ENCODE results near the gene APBA2.

APBA2 gene

DNA sequence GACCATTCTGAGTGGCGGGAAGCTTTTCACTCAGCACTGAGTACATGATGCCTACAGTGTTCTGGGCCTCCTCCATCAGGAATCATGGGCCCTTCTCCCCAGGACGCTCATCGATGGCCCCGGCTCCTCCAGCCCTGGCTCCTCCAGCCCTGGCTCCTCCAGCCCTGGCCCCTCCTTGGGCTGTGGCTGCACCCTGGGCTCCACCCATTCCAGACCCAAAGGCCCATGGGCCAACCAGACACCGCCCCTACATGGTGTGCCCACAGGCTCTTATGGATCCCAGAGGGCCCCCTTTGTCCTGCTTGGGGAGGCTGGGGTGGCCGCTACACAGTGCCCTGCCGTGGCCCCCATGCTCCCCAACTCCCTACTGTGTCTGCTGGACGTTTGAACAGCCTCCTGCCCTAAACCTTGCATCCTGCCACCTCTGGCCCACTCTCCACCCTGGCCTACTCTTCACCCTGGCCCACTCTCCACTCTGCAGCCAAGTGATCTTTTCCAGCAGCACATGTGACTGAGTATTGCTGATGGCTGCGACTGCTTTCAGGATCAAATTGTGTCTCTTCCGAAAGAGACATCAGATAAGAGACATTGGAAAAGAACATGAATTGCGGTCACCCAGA is 57.9 kb downstream of the APBA2 start:
- H3K27ac ChIP-seq (ENCODE audit: low read depth, low read length), result no peak overlapping the region
- H3K9ac ChIP-seq (ENCODE audit: low read depth in 1 of 2, low read length in 2 of 2), result no peak overlapping the region
- H3K4me1 ChIP-seq (ENCODE audit: control insufficient read depth in 1 of 2, insufficient read depth in 2 of 2, low read length in 2 of 2), result no peaks in the 10 kb centered on the region
- H3K9me3 ChIP-seq (ENCODE audit: control insufficient read depth in 1 of 2, low read length in 2 of 2), result no peaks in the 10 kb centered on the region
- no peaks in the 10 kb centered on the region for H3K27me3 ChIP-seq (ENCODE audit: control insufficient read depth in 1 of 2, insufficient read depth in 2 of 2, low read length in 2 of 2)
- H3K36me3 ChIP-seq (ENCODE audit: control insufficient read depth in 1 of 2, insufficient read depth in 2 of 2, low read length in 2 of 2), result no peaks in the 10 kb centered on the region
- no peak overlapping the region for H3K4me3 ChIP-seq (ENCODE audit: low read depth in 1 of 2, low read length in 2 of 2)

DNA sequence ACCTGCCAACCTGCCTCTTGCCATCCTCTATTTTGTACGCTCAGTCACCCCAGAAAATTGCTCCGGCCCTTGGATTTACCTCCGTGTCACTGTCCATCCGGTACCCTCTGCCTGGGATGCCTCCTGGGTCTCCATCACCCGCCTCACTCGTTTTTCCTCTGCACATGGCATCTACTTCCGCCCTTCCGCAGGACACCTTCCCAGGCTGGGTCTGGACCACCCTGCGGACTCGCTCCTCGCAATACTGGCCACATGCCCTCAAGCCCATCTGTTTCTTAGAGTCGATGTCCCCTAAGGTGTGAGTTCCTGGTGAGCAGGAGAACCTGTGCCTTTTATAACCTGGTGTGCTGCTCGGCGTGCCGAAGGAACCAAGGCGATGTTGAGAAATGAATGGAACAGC is 58.5 kb downstream of the APBA2 start:
- Histone ChIP-seq H3K36me3 (ENCODE audit: control insufficient read depth in 1 of 2, insufficient read depth in 2 of 2, low read length in 2 of 2) (no peaks in the 10 kb centered on the region), H3K9me3 (ENCODE audit: control insufficient read depth in 1 of 2, low read length in 2 of 2) (no peaks in the 10 kb centered on the region), H3K9ac (ENCODE audit: low read depth in 1 of 2, low read length in 2 of 2) (no peak overlapping the region), H3K27me3 (ENCODE audit: control insufficient read depth in 1 of 2, insufficient read depth in 2 of 2, low read length in 2 of 2) (no peaks in the 10 kb centered on the region), H3K4me1 (ENCODE audit: control insufficient read depth in 1 of 2, insufficient read depth in 2 of 2, low read length in 2 of 2) (no peaks in the 10 kb centered on the region), H3K27ac (ENCODE audit: low read depth, low read length) (no peak overlapping the region), H3K4me3 (ENCODE audit: low read depth in 1 of 2, low read length in 2 of 2) (no peak overlapping the region)

DNA sequence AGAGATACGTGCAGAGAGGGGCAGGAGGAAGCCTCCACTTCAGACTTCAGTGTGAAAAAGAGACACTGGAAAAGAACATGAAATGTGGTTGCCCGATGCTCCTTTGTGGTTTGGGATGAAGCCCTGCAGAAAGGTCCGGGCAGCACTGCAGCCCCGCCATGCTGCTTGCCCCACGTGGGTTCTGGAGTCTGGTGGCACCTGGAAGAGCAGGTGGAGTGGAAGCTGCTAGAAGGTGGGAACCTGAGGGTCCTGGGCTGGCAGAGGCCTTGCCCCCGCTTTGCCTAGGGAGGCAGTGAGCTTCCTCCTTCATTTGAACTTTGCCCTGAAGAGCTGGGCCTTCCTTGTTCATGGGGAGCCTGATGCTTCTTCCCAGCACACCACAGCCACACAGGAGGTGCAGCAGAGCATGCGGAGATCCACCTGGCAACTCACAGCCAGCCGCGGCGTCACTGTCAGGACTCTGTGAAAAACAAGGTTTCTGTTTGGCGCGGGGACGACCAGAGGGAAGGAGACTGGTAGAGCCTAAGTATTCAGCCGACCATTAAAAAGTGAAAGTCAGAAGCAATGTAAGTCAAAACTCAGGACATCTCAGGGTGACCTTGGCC is 59.0 kb downstream of the APBA2 start:
- Histone ChIP-seq H3K27me3 (ENCODE audit: control insufficient read depth in 1 of 2, insufficient read depth in 2 of 2, low read length in 2 of 2) (no peaks in the 10 kb centered on the region), H3K9me3 (ENCODE audit: control insufficient read depth in 1 of 2, low read length in 2 of 2) (no peaks in the 10 kb centered on the region), H3K4me1 (ENCODE audit: control insufficient read depth in 1 of 2, insufficient read depth in 2 of 2, low read length in 2 of 2) (no peaks in the 10 kb centered on the region), H3K27ac (ENCODE audit: low read depth, low read length) (no peak overlapping the region), H3K4me3 (ENCODE audit: low read depth in 1 of 2, low read length in 2 of 2) (no peak overlapping the region), H3K9ac (ENCODE audit: low read depth in 1 of 2, low read length in 2 of 2) (no peak overlapping the region), H3K36me3 (ENCODE audit: control insufficient read depth in 1 of 2, insufficient read depth in 2 of 2, low read length in 2 of 2) (no peaks in the 10 kb centered on the region)

DNA sequence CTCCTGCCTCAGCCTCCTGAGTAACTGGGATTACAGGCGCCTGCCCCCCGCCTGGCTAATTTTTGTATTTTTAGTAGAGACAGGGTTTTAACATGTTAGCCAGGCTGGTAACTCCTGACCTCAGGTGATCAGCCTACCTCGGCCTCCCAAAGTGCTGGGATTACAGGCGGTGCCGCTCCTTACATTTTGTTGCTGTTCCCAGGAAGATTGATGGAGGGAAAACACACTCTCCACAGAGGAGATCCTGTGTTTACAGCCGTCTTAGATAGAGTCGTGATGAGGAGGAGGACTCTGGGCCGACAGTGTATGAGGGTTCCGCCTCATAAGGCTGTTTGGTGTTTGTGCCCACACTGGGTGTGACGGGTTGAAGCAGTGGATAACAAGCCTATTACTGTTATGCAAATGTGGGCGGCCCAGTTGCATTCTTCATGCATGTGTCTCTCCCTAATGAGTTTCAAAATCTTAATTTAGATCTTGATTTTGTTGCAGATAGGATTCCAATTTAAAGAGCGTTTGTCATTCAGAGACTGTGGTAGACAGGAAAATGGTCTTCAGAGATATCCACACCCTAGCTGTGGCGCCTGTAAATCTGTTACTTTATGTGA is 60.0 kb downstream of the APBA2 start:
- Histone ChIP-seq H3K27me3 (ENCODE audit: control insufficient read depth in 1 of 2, insufficient read depth in 2 of 2, low read length in 2 of 2) (no peaks in the 10 kb centered on the region), H3K4me1 (ENCODE audit: control insufficient read depth in 1 of 2, insufficient read depth in 2 of 2, low read length in 2 of 2) (no peaks in the 10 kb centered on the region), H3K27ac (ENCODE audit: low read depth, low read length) (no peak overlapping the region), H3K9ac (ENCODE audit: low read depth in 1 of 2, low read length in 2 of 2) (no peak overlapping the region), H3K36me3 (ENCODE audit: control insufficient read depth in 1 of 2, insufficient read depth in 2 of 2, low read length in 2 of 2) (no peaks in the 10 kb centered on the region), H3K9me3 (ENCODE audit: control insufficient read depth in 1 of 2, low read length in 2 of 2) (no peaks in the 10 kb centered on the region), H3K4me3 (ENCODE audit: low read depth in 1 of 2, low read length in 2 of 2) (no peak overlapping the region)

DNA sequence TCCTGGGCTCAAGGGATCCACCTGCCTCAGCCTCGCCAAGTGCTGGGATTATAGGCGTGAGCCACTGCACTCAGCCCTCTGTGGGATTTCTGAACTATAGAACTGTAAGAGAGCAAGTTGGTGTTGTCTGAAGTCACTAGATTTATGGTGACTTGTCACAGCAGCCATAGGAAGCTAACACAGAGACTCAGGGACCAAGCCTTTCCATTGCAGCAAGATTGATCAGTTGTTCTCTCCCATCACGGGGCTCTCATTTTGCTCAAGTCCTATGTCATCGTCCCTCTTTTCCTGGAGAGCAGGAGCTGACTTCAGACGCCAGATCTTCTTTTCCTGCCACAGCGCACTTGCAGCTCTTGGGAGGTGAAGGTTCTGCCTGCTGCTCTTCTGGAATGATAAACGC is 61.0 kb downstream of the APBA2 start:
- Histone ChIP-seq H3K4me1 (ENCODE audit: control insufficient read depth in 1 of 2, insufficient read depth in 2 of 2, low read length in 2 of 2) (no peaks in the 10 kb centered on the region), H3K9me3 (ENCODE audit: control insufficient read depth in 1 of 2, low read length in 2 of 2) (no peaks in the 10 kb centered on the region), H3K27ac (ENCODE audit: low read depth, low read length) (no peak overlapping the region), H3K36me3 (ENCODE audit: control insufficient read depth in 1 of 2, insufficient read depth in 2 of 2, low read length in 2 of 2) (no peaks in the 10 kb centered on the region), H3K4me3 (ENCODE audit: low read depth in 1 of 2, low read length in 2 of 2) (no peak overlapping the region), H3K9ac (ENCODE audit: low read depth in 1 of 2, low read length in 2 of 2) (no peak overlapping the region), H3K27me3 (ENCODE audit: control insufficient read depth in 1 of 2, insufficient read depth in 2 of 2, low read length in 2 of 2) (no peaks in the 10 kb centered on the region)

DNA sequence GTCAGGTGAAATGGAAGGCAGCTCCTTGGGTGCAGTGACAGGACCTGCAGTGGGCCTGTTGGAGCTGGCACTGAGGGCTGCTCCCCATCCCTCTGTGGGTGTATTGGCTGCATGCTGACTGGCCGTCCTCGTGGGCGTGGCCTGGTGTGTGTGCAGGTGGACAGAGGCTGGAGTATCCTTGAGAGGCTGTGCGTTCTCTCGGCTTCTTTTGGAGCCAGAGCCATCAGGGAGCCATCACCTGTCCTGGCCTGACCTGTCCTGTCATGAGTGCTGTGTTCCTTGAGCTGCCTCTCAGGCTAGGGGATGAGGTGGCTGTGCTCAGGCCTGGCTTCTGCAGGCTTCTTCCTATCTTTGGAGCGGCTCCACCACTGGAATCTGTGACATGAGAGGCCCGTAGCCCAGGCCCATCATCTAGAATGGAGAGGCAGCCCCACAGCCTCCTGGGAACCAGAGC is 61.5 kb downstream of the APBA2 start:
- Histone ChIP-seq H3K36me3 (ENCODE audit: control insufficient read depth in 1 of 2, insufficient read depth in 2 of 2, low read length in 2 of 2) (no peaks in the 10 kb centered on the region), H3K9ac (ENCODE audit: low read depth in 1 of 2, low read length in 2 of 2) (no peak overlapping the region), H3K4me3 (ENCODE audit: low read depth in 1 of 2, low read length in 2 of 2) (no peak overlapping the region), H3K27ac (ENCODE audit: low read depth, low read length) (no peak overlapping the region), H3K27me3 (ENCODE audit: control insufficient read depth in 1 of 2, insufficient read depth in 2 of 2, low read length in 2 of 2) (no peaks in the 10 kb centered on the region), H3K9me3 (ENCODE audit: control insufficient read depth in 1 of 2, low read length in 2 of 2) (no peaks in the 10 kb centered on the region), H3K4me1 (ENCODE audit: control insufficient read depth in 1 of 2, insufficient read depth in 2 of 2, low read length in 2 of 2) (no peaks in the 10 kb centered on the region)

DNA sequence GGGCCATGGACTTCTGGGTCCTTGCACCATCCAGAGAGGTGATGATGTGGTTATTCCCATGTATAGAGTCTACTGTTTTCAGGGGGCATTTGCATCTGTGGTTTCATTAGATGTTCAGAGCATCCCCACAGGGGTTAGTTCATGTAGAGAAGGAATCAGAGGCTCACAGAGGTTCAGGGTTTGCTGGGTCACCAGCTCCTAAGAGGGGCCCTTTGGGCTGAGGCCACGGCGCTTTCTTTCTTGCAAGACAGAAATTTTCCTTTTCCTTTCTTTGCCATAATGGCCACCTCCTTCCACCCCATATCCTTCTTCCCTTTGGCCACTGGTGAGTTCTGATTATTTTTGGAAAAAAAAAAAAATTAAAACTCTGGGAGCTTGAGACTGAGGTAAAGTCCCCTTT is 62.3 kb downstream of the APBA2 start:
- no peak overlapping the region for H3K27ac ChIP-seq (ENCODE audit: low read depth, low read length)
- no peaks in the 10 kb centered on the region for H3K36me3 ChIP-seq (ENCODE audit: control insufficient read depth in 1 of 2, insufficient read depth in 2 of 2, low read length in 2 of 2)
- H3K9ac ChIP-seq (ENCODE audit: low read depth in 1 of 2, low read length in 2 of 2), result no peak overlapping the region
- no peaks in the 10 kb centered on the region for H3K27me3 ChIP-seq (ENCODE audit: control insufficient read depth in 1 of 2, insufficient read depth in 2 of 2, low read length in 2 of 2)
- H3K4me3 ChIP-seq (ENCODE audit: low read depth in 1 of 2, low read length in 2 of 2), result no peak overlapping the region
- H3K4me1 ChIP-seq (ENCODE audit: control insufficient read depth in 1 of 2, insufficient read depth in 2 of 2, low read length in 2 of 2), result no peaks in the 10 kb centered on the region
- H3K9me3 ChIP-seq (ENCODE audit: control insufficient read depth in 1 of 2, low read length in 2 of 2), result no peaks in the 10 kb centered on the region

DNA sequence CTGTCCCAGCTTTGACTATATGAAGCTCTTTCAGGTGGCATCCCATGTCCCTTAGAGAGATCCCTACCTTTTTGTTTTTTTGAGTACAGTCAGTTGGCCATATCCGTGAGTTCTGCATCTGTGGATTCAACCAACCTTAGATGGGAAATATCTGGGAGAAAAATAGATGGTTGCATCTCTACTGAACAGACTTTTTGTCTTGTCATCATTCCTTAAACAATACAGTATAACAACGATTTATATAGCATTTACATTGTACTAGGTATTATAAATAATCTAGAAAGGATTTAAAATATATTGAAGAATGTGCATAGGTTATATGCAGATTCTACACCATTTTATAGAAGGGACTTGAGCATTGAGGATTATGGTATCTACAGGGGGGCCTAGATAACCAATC is 65.1 kb downstream of the APBA2 start:
- Histone ChIP-seq H3K9ac (ENCODE audit: low read depth in 1 of 2, low read length in 2 of 2) (no peak overlapping the region), H3K27me3 (ENCODE audit: control insufficient read depth in 1 of 2, insufficient read depth in 2 of 2, low read length in 2 of 2) (no peaks in the 10 kb centered on the region), H3K4me3 (ENCODE audit: low read depth in 1 of 2, low read length in 2 of 2) (no peak overlapping the region), H3K36me3 (ENCODE audit: control insufficient read depth in 1 of 2, insufficient read depth in 2 of 2, low read length in 2 of 2) (no peaks in the 10 kb centered on the region), H3K27ac (ENCODE audit: low read depth, low read length) (no peak overlapping the region), H3K4me1 (ENCODE audit: control insufficient read depth in 1 of 2, insufficient read depth in 2 of 2, low read length in 2 of 2) (peaks cover 5 to 7% of the 10 kb centered on the region in 2 donors), H3K9me3 (ENCODE audit: control insufficient read depth in 1 of 2, low read length in 2 of 2) (no peaks in the 10 kb centered on the region)

DNA sequence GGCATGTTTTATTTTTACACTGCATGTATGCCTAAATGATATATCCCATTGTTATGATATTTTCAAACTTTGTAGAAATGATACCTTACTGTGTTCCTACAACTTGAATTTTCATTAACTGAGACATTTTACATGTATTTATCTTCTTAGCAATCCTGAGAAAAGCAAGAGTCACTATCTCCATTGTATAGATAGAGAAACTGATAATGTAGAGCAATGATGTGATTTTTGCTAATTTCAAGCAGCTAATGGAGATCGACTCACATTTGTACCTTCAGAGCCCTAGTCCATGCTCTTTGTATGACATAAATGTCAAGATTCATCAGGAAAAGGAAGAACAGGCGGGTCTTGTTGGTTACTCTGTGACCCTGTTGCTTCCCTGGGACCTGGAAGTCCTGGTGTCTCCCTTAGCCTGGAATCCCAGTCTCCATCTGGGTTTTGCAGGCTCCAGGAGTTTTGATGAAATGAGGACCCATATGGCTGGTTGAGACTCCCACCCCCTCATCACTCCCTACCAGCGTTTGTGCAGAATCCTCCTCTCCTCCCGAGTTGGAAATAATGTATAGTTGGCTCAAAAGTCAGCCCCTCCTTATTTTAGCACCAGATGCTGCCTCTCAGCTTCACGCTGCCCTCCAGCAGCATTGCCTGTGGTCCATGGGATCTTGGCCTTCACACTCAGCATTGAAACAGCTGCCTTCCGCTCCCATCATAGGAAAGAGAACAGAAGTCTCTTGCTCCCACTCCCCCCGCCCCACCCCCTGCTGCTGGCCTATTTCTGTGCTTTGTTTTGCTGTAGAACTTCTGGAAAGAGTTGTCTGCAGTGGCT is 67.1 kb downstream of the APBA2 start:
- H3K36me3 ChIP-seq (ENCODE audit: control insufficient read depth in 1 of 2, insufficient read depth in 2 of 2, low read length in 2 of 2), result no peaks in the 10 kb centered on the region

DNA sequence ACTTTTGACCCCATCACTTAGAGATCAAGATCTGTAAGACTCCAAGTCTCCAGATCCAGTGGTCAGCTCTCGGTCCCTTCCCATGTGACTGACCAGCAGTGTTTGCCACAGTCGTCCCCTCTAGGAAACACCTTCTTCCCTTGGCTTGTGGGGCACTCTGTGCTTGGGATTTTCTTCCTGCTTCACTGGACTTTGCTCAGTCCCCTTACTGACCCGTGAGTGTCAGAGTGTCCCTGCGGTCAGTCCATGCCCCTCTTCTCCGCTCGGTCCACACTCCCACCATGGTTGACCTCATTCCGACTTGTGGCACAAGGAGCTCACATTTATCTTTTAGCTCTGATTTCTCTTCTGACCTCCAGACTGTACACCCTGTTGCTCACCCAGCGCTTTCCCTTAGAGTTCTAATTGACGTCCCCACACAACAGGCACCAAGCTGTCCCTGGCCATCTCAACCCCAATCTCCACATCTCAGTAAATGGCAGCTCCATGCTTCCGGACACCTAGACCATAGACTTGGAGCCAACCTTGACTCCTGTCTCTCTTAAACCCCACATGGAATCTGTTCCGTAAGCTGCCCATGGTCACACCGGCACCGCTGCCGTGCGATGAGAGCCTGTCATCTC is 67.9 kb downstream of the APBA2 start:
- H3K9me3 ChIP-seq (ENCODE audit: control insufficient read depth in 1 of 2, low read length in 2 of 2), result no peaks in the 10 kb centered on the region
- H3K9ac ChIP-seq (ENCODE audit: low read depth in 1 of 2, low read length in 2 of 2), result no peak overlapping the region
- no peak overlapping the region for H3K4me3 ChIP-seq (ENCODE audit: low read depth in 1 of 2, low read length in 2 of 2)
- no peak overlapping the region for H3K27ac ChIP-seq (ENCODE audit: low read depth, low read length)
- H3K27me3 ChIP-seq (ENCODE audit: control insufficient read depth in 1 of 2, insufficient read depth in 2 of 2, low read length in 2 of 2), result no peaks in the 10 kb centered on the region
- H3K36me3 ChIP-seq (ENCODE audit: control insufficient read depth in 1 of 2, insufficient read depth in 2 of 2, low read length in 2 of 2), result no peaks in the 10 kb centered on the region
- H3K4me1 ChIP-seq (ENCODE audit: control insufficient read depth in 1 of 2, insufficient read depth in 2 of 2, low read length in 2 of 2), result peaks cover 7% of the 10 kb centered on the region in 2 donors

More for the DNA sequence above, 67.1 kb downstream of the APBA2 start:
- H3K27ac ChIP-seq (ENCODE audit: low read depth, low read length), result no peak overlapping the region
- peaks cover 7% of the 10 kb centered on the region in 2 donors for H3K4me1 ChIP-seq (ENCODE audit: control insufficient read depth in 1 of 2, insufficient read depth in 2 of 2, low read length in 2 of 2)
- H3K4me3 ChIP-seq (ENCODE audit: low read depth in 1 of 2, low read length in 2 of 2), result no peak overlapping the region
- H3K27me3 ChIP-seq (ENCODE audit: control insufficient read depth in 1 of 2, insufficient read depth in 2 of 2, low read length in 2 of 2), result no peaks in the 10 kb centered on the region
- no peak overlapping the region for H3K9ac ChIP-seq (ENCODE audit: low read depth in 1 of 2, low read length in 2 of 2)
- H3K9me3 ChIP-seq (ENCODE audit: control insufficient read depth in 1 of 2, low read length in 2 of 2), result no peaks in the 10 kb centered on the region
